GM12875 (cell line): ENCODE results near the gene PPP1R1A.

Source experiments
- H3K4me3 ChIP-seq: one replicate; pipeline ENCODE4 v1.5.1; 2011; ENCODE audit warnings: low read depth, low read length, control low read depth
- CTCF ChIP-seq: IDR thresholded peaks from 2 replicates; pipeline ENCODE4 v1.5.1; 2011; ENCODE audit warnings: low read depth, mild to moderate bottlenecking, control low read depth, inconsistent platforms, low read length, moderate library complexity, borderline replicate concordance; ENCODE audit not compliant: insufficient read depth

The PPP1R1A gene

DNA sequence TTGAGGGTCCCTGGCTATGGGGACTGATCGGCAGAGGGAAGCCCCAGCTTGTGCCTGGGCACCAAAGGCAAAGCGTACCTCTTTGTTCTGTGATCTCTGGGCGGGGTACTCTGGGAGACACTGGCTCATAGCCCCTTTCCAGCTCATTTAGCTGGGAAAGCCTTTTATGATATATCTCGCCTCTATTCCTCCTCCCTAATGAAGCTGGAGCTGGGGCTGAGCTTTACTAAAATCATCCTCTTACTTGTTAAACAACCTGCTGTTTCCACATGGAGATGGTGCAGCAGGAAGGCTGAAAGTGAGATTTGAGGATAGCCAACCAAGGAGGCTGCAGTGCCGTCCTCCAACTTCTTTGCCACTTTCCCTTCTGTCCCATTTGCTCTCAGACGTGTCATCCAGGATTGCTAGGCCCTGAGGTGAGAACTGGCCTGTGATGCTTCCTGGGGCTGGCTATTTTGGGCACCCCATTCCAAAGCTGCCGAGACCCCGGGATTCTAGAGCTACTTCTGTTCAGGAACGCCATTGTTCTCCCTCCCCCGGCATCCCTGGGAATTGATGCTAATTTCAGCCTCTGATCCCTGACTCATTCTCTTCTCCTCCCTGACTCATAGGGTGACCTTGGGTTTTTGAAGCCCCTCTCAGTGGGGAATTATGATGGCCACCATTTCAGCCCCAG, 23.0 kb downstream of the PPP1R1A start:
- no peak overlapping the region for H3K4me3 ChIP-seq
- no peak for TF ChIP-seq CTCF

GRCh38 chr12:54564768-54565167, 23.7 kb downstream of the PPP1R1A start:
- H3K4me3 ChIP-seq = no peak overlapping the region
- no peak for TF ChIP-seq CTCF

DNA sequence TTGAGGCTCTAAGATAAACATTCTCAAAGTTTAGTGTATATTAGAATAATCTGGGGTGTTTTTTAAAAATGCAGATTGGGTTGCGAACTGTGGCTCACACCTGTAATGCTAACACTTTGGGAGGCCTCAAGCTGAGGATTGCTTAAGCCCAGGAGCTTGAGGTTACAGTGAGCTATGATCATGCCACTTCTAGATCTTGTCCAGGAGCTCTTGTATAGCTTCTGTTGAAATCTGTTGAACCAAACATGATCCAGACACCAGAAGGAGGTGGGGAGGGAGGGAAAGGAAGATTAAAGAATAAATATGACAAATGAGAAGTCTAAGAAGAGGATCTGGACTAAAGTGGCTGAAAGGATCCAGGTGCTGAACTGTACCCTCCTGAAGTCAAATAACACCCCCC, 24.7 kb downstream of the PPP1R1A start:
- no peak for TF ChIP-seq CTCF
- no peak overlapping the region for H3K4me3 ChIP-seq

- no peak for TF ChIP-seq CTCF
- no peak overlapping the region for H3K4me3 ChIP-seq
Observed at GRCh38 chr12:54562750-54563356, 25.6 kb downstream of the PPP1R1A start.

DNA sequence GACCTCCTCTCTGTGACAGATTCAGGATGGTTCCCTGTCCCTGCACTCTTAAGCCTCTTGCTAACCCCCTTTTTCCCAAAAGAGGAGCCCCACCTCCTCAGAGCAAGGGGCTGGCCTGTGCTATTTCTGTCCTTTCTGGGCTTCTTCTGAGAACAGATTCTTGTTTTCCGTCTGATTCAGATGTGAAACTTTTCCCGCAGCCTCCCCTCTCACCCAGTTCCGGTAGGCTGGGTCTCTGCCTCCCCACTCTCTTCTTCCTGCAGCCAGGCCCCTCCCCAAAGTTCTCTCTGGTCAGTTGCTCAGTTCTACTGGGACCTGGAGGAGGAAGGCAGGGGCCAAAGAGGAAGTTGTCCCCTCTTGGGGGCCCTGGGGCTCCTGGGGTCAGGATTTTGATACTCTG, 27.3 kb downstream of the PPP1R1A start:
- no peak overlapping the region for H3K4me3 ChIP-seq
- no peak for TF ChIP-seq CTCF

- peak overlapping the region; percentile 27 for H3K4me3 ChIP-seq
- no peak for TF ChIP-seq CTCF
Observed at GRCh38 chr12:54560374-54560858, 28.0 kb downstream of the PPP1R1A start.

- no peak overlapping the region for H3K4me3 ChIP-seq
- no peak for TF ChIP-seq CTCF
Observed at GRCh38 chr12:54558759-54559158, 29.7 kb downstream of the PPP1R1A start.
